DND-41 (cell line): ENCODE measurements around the gene TAF4.

Experiments
- ATAC-seq: fragments of 200-7000 bp; cut with Tn5 transposase; 3 replicates; pipeline ENCODE4 v1.9.1; 2021; ENCODE audit warnings: low read depth; ENCODE audit not compliant: insufficient read depth
- DNase-seq: peaks from one replicate; pipeline ENCODE4 v3.0.0-alpha.2; 2020
- H2AFZ ChIP-seq: 2 replicates; pipeline ENCODE4 v1.6.0; 2012; ENCODE audit warnings: low read depth, low read length
- H3K27ac ChIP-seq: 2 replicates; pipeline ENCODE4 v1.5.1; 2012; ENCODE audit warnings: low read length, inconsistent platforms
- H3K27me3 ChIP-seq: fragments of 200-600 bp; sonication (generic); 2 replicates; pipeline ENCODE4 v1.6.0; 2012; ENCODE audit warnings: low read length, mild to moderate bottlenecking, inconsistent platforms; ENCODE audit not compliant: insufficient read depth, poor library complexity
- H3K36me3 ChIP-seq: 2 replicates; pipeline ENCODE4 v1.5.1; 2012; ENCODE audit warnings: low read length, inconsistent platforms; ENCODE audit not compliant: insufficient read depth
- H3K4me1 ChIP-seq: 2 replicates; pipeline ENCODE4 v1.5.1; 2012; ENCODE audit warnings: mild to moderate bottlenecking, low read length; ENCODE audit not compliant: insufficient read depth
- H3K4me2 ChIP-seq: 2 replicates; pipeline ENCODE4 v1.6.0; 2012; ENCODE audit warnings: mild to moderate bottlenecking, moderate library complexity, low read length, inconsistent platforms; ENCODE audit not compliant: insufficient read depth
- H3K4me3 ChIP-seq, 2 experiments: fragments of 200-600 bp in 1 of 2; shearing (Covaris generic) in 1 of 2; 2 replicates each; pipeline ENCODE4 v1.5.1; 2012 to 2016; ENCODE audit warnings: inconsistent platforms in 2 of 2, low read length in 2 of 2, mild to moderate bottlenecking in 2 of 2, low read depth in 1 of 2, moderate library complexity in 1 of 2
- H3K79me2 ChIP-seq: 2 replicates; pipeline ENCODE4 v1.6.0; 2012; ENCODE audit warnings: low read length, inconsistent platforms; ENCODE audit not compliant: insufficient read depth
- H3K9ac ChIP-seq: 2 replicates; pipeline ENCODE4 v1.6.0; 2012; ENCODE audit warnings: low read depth, mild to moderate bottlenecking, inconsistent platforms, low read length, moderate library complexity
- H3K9me3 ChIP-seq: 2 replicates; pipeline ENCODE4 v1.5.1; 2012; ENCODE audit warnings: low read length, moderate library complexity, mild to moderate bottlenecking, inconsistent platforms; ENCODE audit not compliant: insufficient read depth, severe bottlenecking
- H4K20me1 ChIP-seq: 2 replicates; pipeline ENCODE4 v1.6.0; 2012; ENCODE audit warnings: low read length; ENCODE audit not compliant: insufficient read depth
- EZH2 ChIP-seq: IDR thresholded peaks from 3 replicates; pipeline ENCODE4 v1.6.1; 2012; ENCODE audit warnings: borderline replicate concordance, low read depth, mild to moderate bottlenecking, moderate library complexity, low read length, inconsistent platforms; ENCODE audit not compliant: severe bottlenecking
- TF ChIP-seq, protein P1 (sequence below): IDR thresholded peaks from 2 replicates; pipeline ENCODE4 v1.5.1; 2012; ENCODE audit warnings: borderline replicate concordance, low read length, moderate library complexity, mild to moderate bottlenecking; ENCODE audit not compliant: poor library complexity, severe bottlenecking; ENCODE audit errors: extremely low read depth

The TAF4 gene

DNA sequence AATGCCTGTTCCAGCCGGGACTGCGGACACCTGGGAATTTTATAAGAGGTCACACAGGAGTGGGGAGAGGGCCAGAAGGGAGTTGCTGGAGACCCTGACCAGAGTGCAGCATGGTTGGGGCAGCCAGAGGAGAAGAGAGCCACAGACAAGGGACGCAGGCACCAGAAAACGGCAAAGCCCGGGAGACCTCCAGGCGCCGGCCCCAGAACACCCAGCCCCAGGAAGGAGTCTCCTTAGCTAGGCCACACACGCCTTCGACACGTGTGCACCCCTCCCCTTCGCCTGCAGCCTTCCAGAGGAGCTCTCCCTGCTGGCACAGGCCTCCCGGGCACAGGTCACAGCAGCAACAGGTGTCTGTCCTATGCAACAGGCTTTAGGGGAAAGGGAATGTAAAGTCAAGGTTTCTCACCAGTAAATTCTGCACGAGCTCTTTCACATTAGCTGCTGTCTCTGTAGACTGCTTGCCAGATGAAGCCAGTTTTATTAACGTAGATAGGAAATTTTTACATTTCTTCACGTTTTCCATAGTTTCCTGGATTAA is 57.0 kb downstream of the TAF4 start:
- Histone ChIP-seq H2AFZ (no peak overlapping the region), H4K20me1 (peaks cover 52% of the 10 kb centered on the region), H3K4me1 (no peaks in the 10 kb centered on the region), H3K36me3 (peaks cover 99% of the 10 kb centered on the region), H3K9me3 (no peaks in the 10 kb centered on the region), H3K27me3 (no peaks in the 10 kb centered on the region), H3K27ac (no peak overlapping the region), H3K4me2 (no peak overlapping the region), H3K79me2 (peaks cover 18% of the 10 kb centered on the region), H3K9ac (no peak overlapping the region), H3K4me3 (no peak overlapping the region)
- ATAC-seq (no peak), DNase-seq (no peak)
- no peak for TF ChIP-seq EZH2
- TF ChIP-seq, protein P1, sequence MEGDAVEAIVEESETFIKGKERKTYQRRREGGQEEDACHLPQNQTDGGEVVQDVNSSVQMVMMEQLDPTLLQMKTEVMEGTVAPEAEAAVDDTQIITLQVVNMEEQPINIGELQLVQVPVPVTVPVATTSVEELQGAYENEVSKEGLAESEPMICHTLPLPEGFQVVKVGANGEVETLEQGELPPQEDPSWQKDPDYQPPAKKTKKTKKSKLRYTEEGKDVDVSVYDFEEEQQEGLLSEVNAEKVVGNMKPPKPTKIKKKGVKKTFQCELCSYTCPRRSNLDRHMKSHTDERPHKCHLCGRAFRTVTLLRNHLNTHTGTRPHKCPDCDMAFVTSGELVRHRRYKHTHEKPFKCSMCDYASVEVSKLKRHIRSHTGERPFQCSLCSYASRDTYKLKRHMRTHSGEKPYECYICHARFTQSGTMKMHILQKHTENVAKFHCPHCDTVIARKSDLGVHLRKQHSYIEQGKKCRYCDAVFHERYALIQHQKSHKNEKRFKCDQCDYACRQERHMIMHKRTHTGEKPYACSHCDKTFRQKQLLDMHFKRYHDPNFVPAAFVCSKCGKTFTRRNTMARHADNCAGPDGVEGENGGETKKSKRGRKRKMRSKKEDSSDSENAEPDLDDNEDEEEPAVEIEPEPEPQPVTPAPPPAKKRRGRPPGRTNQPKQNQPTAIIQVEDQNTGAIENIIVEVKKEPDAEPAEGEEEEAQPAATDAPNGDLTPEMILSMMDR = no peak

DNA sequence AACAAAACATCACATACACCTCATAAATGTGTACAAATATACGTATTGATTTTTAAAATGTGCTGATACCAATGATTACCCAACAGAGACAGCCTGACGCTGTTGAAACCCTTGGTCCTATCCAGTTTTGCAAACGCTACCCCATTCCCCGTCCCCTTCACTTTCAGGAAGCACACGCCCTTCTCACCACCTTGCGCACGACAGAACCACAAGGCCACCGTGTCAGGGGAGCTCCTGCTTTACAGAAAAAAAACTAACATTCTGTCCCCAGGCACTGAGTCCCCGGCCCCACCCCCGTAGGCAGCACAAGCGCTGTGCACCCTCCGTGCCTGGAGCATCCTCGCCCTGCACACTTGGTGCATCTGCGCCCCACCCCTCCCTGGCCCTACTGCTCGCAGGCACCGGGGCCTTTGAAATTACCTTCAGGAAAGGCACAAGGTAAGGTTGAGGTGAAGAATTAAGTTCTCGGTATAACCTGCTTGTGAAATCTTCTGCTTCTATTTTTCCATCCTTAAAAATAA is 58.5 kb downstream of the TAF4 start:
- peaks cover 43% of the 10 kb centered on the region for H4K20me1 ChIP-seq
- no peaks in the 10 kb centered on the region for H3K4me1 ChIP-seq
- no peak overlapping the region for H3K4me3 ChIP-seq
- no peaks in the 10 kb centered on the region for H3K27me3 ChIP-seq
- DNase-seq (no peak), ATAC-seq (no peak)
- H3K9me3 ChIP-seq = no peaks in the 10 kb centered on the region
- no peak overlapping the region for H3K27ac ChIP-seq
- no peak overlapping the region for H3K9ac ChIP-seq
- no peak overlapping the region for H3K4me2 ChIP-seq
- H2AFZ ChIP-seq = no peak overlapping the region
- peaks cover 11% of the 10 kb centered on the region for H3K79me2 ChIP-seq
- no peak for TF ChIP-seq EZH2
- TF ChIP-seq, protein P1 = no peak
- H3K36me3 ChIP-seq = peaks cover 99% of the 10 kb centered on the region

DNA sequence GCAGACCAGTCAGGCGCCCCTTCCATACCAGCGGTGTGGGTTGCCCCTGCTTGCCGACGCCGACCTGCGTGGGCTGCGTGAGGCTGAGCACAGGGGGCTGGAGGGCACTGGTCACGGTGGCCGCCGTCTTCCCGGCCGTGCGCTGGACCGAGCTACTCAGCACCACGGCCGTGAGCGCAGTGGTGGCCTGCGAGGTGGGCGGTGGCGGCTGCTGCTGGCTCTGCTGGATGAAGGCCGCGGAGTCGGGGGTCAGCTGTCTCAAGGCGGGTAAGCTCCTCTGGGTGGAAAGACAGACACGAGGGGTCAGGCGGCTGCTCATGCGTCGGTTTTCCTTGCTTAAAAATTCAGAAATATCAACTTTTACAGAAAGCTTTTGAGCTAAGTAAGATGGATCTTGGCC is 59.2 kb downstream of the TAF4 start:
- Histone ChIP-seq H2AFZ (no peak overlapping the region), H3K79me2 (peaks cover 4% of the 10 kb centered on the region; the same call in 1 of the 2 replicates), H3K4me1 (no peaks in the 10 kb centered on the region), H3K27me3 (no peaks in the 10 kb centered on the region), H3K36me3 (peaks cover 99% of the 10 kb centered on the region), H3K27ac (no peak overlapping the region), H4K20me1 (peaks cover 36% of the 10 kb centered on the region), H3K9ac (no peak overlapping the region), H3K4me2 (no peak overlapping the region), H3K9me3 (no peaks in the 10 kb centered on the region), H3K4me3 (no peak overlapping the region)
- DNase-seq = no peak
- no peak for ATAC-seq
- no peak for TF ChIP-seq EZH2

DNA sequence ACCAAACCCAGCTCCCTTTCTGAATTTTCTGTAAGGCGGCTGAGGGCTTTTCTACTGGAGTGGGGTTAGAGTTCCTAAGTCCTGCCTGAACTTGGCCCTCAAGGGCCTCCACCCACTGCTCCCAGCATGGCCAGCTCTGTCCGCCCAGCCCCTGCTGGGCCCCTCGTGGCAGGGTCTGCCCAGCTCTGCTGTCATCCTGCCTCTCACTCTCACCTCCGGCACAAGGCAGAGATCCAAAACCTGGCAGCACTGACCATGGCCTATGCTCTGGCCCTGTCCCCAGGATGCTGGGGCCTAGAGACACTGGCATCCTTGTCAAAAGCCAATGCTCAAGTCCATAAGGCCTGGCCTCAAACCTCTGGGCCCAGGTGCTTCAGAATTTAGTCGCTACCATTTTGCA is 61.1 kb downstream of the TAF4 start:
- H3K79me2 ChIP-seq = no peaks in the 10 kb centered on the region; the same call in 1 of the 2 replicates
- H3K4me2 ChIP-seq = no peak overlapping the region
- H4K20me1 ChIP-seq = peaks cover 19% of the 10 kb centered on the region
- peaks cover 99% of the 10 kb centered on the region for H3K36me3 ChIP-seq
- H3K27ac ChIP-seq = no peak overlapping the region
- H3K27me3 ChIP-seq = no peaks in the 10 kb centered on the region
- H3K4me3 ChIP-seq = no peak overlapping the region
- H3K4me1 ChIP-seq = no peaks in the 10 kb centered on the region
- no peak for DNase-seq
- no peak for TF ChIP-seq EZH2
- TF ChIP-seq, protein P1 = no peak
- no peak overlapping the region for H2AFZ ChIP-seq
- H3K9ac ChIP-seq = no peak overlapping the region
- no peak for ATAC-seq
- no peaks in the 10 kb centered on the region for H3K9me3 ChIP-seq
